ENCODE data around the gene TSSK2. TPM values are rescaled to one million over a fixed set of nuclear protein-coding genes. Genes with fewer than 3 reads are reported as not detected.

The TSSK2 gene
- total RNA-seq, 2 donors from 2014 or later: 8.0 TPM; not detected in 1

GRCh38 chr22:19131685-19132015 is 542 bp downstream of the TSSK2 start:
- Histone ChIP-seq H3K27ac (no peak overlapping the region), H3K4me1 (replicated peaks) (no peaks in the 10 kb centered on the region), H3K9me3 (no peaks in the 10 kb centered on the region), H3K4me3 (no peak overlapping the region), H3K27me3 (replicated peaks; ENCODE audit: insufficient read depth) (no peaks in the 10 kb centered on the region), H3K36me3 (peaks cover 0 to 24% of the 10 kb centered on the region in 2 donors)
- intact Hi-C loops (cut with DNase I): no loop called here
- no peak for TF ChIP-seq POLR2A (IDR thresholded peaks at IDR 0.05)
- no peak for TF ChIP-seq POLR2AphosphoS5 (IDR thresholded peaks at IDR 0.05)
- no peak for TF ChIP-seq CTCF (IDR thresholded peaks at IDR 0.05)
- 97% methylated on average over 19 of the region's 19 CpGs for WGBS
- no peak for DNase-seq (ENCODE audit: low spot score)

- TF ChIP-seq POLR2A (IDR thresholded peaks at IDR 0.05) (no peak), CTCF (IDR thresholded peaks at IDR 0.05) (no peak), POLR2AphosphoS5 (IDR thresholded peaks at IDR 0.05) (no peak)
- Histone ChIP-seq H3K4me1 (replicated peaks) (no peaks in the 10 kb centered on the region), H3K27me3 (replicated peaks; ENCODE audit: insufficient read depth) (no peaks in the 10 kb centered on the region), H3K4me3 (no peak overlapping the region), H3K9me3 (no peaks in the 10 kb centered on the region), H3K27ac (no peak overlapping the region), H3K36me3 (peaks cover 0 to 24% of the 10 kb centered on the region in 2 donors)
- intact Hi-C loops (cut with DNase I): no loop called here
- 94% methylated on average over 20 of the region's 20 CpGs for WGBS
- DNase-seq (ENCODE audit: low spot score): no peak
Measured at GRCh38 chr22:19132153-19132552, 1.0 kb downstream of the TSSK2 start.

GRCh38 chr22:19132693-19133400 is 1.7 kb downstream of the TSSK2 start:
- peaks cover 0 to 24% of the 10 kb centered on the region in 2 donors for H3K36me3 ChIP-seq
- no peak overlapping the region for H3K27ac ChIP-seq
- H3K4me3 ChIP-seq: no peak overlapping the region
- intact Hi-C loops (cut with DNase I): no loop called here
- TF ChIP-seq POLR2A (IDR thresholded peaks at IDR 0.05) (no peak), POLR2AphosphoS5 (IDR thresholded peaks at IDR 0.05) (no peak), CTCF (IDR thresholded peaks at IDR 0.05) (no peak)
- no peaks in the 10 kb centered on the region for H3K9me3 ChIP-seq
- 94% methylated on average over 9 of the region's 9 CpGs for WGBS
- no peaks in the 10 kb centered on the region for H3K4me1 ChIP-seq (replicated peaks)
- no peak for DNase-seq (ENCODE audit: low spot score)
- H3K27me3 ChIP-seq (replicated peaks; ENCODE audit: insufficient read depth): no peaks in the 10 kb centered on the region

GRCh38 chr22:19133561-19133960 is 2.5 kb downstream of the TSSK2 start:
- no peak overlapping the region for H3K4me3 ChIP-seq
- no peak for DNase-seq (ENCODE audit: low spot score)
- no peak overlapping the region for H3K27ac ChIP-seq
- no peaks in the 10 kb centered on the region for H3K27me3 ChIP-seq (replicated peaks; ENCODE audit: insufficient read depth)
- no peaks in the 10 kb centered on the region for H3K9me3 ChIP-seq
- TF ChIP-seq POLR2A (IDR thresholded peaks at IDR 0.05) (no peak), POLR2AphosphoS5 (IDR thresholded peaks at IDR 0.05) (no peak), CTCF (IDR thresholded peaks at IDR 0.05) (no peak)
- H3K36me3 ChIP-seq: peaks cover 0 to 24% of the 10 kb centered on the region in 2 donors
- 96% methylated on average over 13 of the region's 13 CpGs for WGBS
- intact Hi-C loops (cut with DNase I): no loop called here
- H3K4me1 ChIP-seq (replicated peaks): no peaks in the 10 kb centered on the region

GRCh38 chr22:19134176-19134831 is 3.2 kb downstream of the TSSK2 start:
- Histone ChIP-seq H3K27ac (no peak overlapping the region), H3K9me3 (no peaks in the 10 kb centered on the region), H3K4me1 (replicated peaks) (no peaks in the 10 kb centered on the region), H3K27me3 (replicated peaks; ENCODE audit: insufficient read depth) (no peaks in the 10 kb centered on the region), H3K36me3 (peaks cover 0 to 31% of the 10 kb centered on the region in 2 donors), H3K4me3 (no peak overlapping the region)
- DNase-seq (ENCODE audit: low spot score): no peak
- WGBS: 93% methylated on average over 21 of the region's 21 CpGs
- TF ChIP-seq CTCF (IDR thresholded peaks at IDR 0.05): no peak
- TF ChIP-seq POLR2AphosphoS5 (IDR thresholded peaks at IDR 0.05): no peak
- no peak for TF ChIP-seq POLR2A (IDR thresholded peaks at IDR 0.05)
- intact Hi-C loops (cut with DNase I): no loop called here
